Neural crest cell (in vitro differentiated cells): Measurements from ENCODE around the gene INS. TPM values are rescaled to one million over a fixed set of nuclear protein-coding genes. Genes with fewer than 3 reads are reported as not detected.

ENCODE experiments used
- DNase-seq: peaks from one replicate; pipeline ENCODE4 v3.0.0; 2021; ENCODE audit warnings: low read depth, mixed read lengths, low spot score
- H3K27ac Mint-ChIP-seq: one replicate; pipeline ENCODE4 v1.8.0; 2021; ENCODE audit warnings: mild to moderate bottlenecking, mixed read lengths; ENCODE audit not compliant: unreplicated experiment
- H3K27me3 Mint-ChIP-seq: 2 replicates; pipeline ENCODE4 v1.8.0; 2021; ENCODE audit warnings: low read depth, mild to moderate bottlenecking, mixed read lengths
- H3K36me3 Mint-ChIP-seq: 2 replicates; pipeline ENCODE4 v1.8.0; 2021; ENCODE audit warnings: low read depth, mild to moderate bottlenecking, mixed read lengths
- H3K4me1 Mint-ChIP-seq: 2 replicates; pipeline ENCODE4 v1.8.0; 2021; ENCODE audit warnings: mixed read lengths
- H3K4me3 Mint-ChIP-seq: one replicate; pipeline ENCODE4 v1.8.0; 2021; ENCODE audit warnings: mild to moderate bottlenecking, mixed read lengths
- H3K9me3 Mint-ChIP-seq: 2 replicates; pipeline ENCODE4 v1.8.0; 2021; ENCODE audit warnings: mixed read lengths
- CTCF ChIP-seq: fragments of 200-600 bp; sonication (generic); conservative IDR thresholded peaks from 2 replicates; pipeline ENCODE4 v1.5.0; 2021; ENCODE audit warnings: antibody characterized with exemption, mild to moderate bottlenecking
- total RNA-seq: library from RNA; stranded (reverse); gene quantifications from 2 replicates; pipeline ENCODE4 v1.2.1, GENCODE V29; 2021

INS gene
- total RNA-seq, 1 donor from 2014 or later = not detected

GRCh38 chr11:2155511-2155910, 5.5 kb downstream of the INS start:
- Mint-ChIP-seq H3K27ac (no peak overlapping the region), H3K4me3 (no peak overlapping the region), H3K27me3 (peaks cover 9% of the 10 kb centered on the region), H3K9me3 (no peaks in the 10 kb centered on the region), H3K4me1 (peaks cover under 1% of the 10 kb centered on the region), H3K36me3 (no peaks in the 10 kb centered on the region)
- no peak for DNase-seq
- TF ChIP-seq CTCF = no peak

GRCh38 chr11:2154889-2155288, 6.1 kb downstream of the INS start:
- H3K9me3 Mint-ChIP-seq = no peaks in the 10 kb centered on the region
- H3K27ac Mint-ChIP-seq = no peak overlapping the region

GRCh38 chr11:2154195-2154585, 6.8 kb downstream of the INS start:
- Mint-ChIP-seq H3K4me3 (no peak overlapping the region), H3K27me3 (peaks cover 21% of the 10 kb centered on the region), H3K36me3 (no peaks in the 10 kb centered on the region), H3K27ac (no peak overlapping the region), H3K4me1 (peaks cover 9% of the 10 kb centered on the region), H3K9me3 (no peaks in the 10 kb centered on the region)
- no peak for TF ChIP-seq CTCF
- no peak for DNase-seq

More at GRCh38 chr11:2154889-2155288, 6.1 kb downstream of the INS start:
- Mint-ChIP-seq H3K4me3 (no peak overlapping the region), H3K36me3 (no peaks in the 10 kb centered on the region), H3K4me1 (peaks cover 7% of the 10 kb centered on the region), H3K27me3 (peaks cover 15% of the 10 kb centered on the region)
- no peak for DNase-seq
- no peak for TF ChIP-seq CTCF

DNA sequence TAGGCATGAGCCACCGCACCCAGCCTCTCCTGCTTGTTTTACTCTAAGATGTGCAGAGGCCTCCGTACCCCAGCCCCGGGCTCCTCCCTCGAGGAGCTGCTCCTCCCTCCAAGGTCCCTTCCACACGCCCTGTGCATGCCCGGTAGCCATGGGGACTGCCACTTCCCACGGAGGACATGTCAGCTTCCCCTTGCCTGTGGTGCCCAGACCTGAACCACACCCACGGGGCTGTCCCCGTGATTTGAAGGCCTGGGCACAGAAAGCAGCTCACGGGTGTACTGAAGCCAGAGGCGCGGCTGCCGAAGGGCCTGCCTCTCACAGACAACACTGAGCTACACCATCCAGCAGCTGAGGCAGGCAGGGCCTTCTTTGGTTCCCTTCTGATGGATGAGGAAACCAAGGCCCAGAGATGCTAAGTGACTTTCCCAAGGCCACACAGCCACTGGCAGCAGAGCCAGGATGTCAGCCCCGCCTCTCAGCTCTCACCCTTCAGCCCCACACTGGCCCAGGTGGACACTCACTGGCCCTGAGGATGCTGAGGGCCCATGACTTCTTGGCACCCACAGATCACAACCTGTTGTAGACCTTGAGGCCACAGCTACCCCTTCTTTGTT, 7.3 kb downstream of the INS start:
- H3K9me3 Mint-ChIP-seq = no peaks in the 10 kb centered on the region
- peaks cover 10% of the 10 kb centered on the region for H3K4me1 Mint-ChIP-seq
- no peaks in the 10 kb centered on the region for H3K36me3 Mint-ChIP-seq

GRCh38 chr11:2151500-2152257, 9.3 kb downstream of the INS start:
- Mint-ChIP-seq H3K4me3 (no peak overlapping the region), H3K36me3 (no peaks in the 10 kb centered on the region), H3K4me1 (peaks cover 18% of the 10 kb centered on the region), H3K27ac (peak overlapping the region; percentile 16), H3K27me3 (peaks cover 43% of the 10 kb centered on the region), H3K9me3 (no peaks in the 10 kb centered on the region)
- peak; percentile 78 for DNase-seq
- peak; percentile 72 for TF ChIP-seq CTCF

More for the DNA sequence above, 7.3 kb downstream of the INS start:
- no peak overlapping the region for H3K27ac Mint-ChIP-seq
- TF ChIP-seq CTCF = no peak
- H3K4me3 Mint-ChIP-seq = no peak overlapping the region
- DNase-seq = no peak
- peaks cover 26% of the 10 kb centered on the region for H3K27me3 Mint-ChIP-seq
